Esophagus squamous epithelium (tissue), 4 donors: ENCODE measurements around the gene CA11.

Source experiments
- CTCF ChIP-seq, 6 experiments: fragments of 450-650 bp in 4 of 6; fragments of 200-600 bp in 2 of 6; sonication (generic) in 2 of 6; IDR thresholded peaks; one replicate each; pipeline ENCODE4 v1.5.1; 2016 to 2019; ENCODE audit warnings: antibody characterized with exemption in 6 of 6, mild to moderate bottlenecking in 4 of 6, moderate library complexity in 4 of 6
- POLR2A ChIP-seq, 4 donors: fragments of 450-650 bp; IDR thresholded peaks; one replicate each; pipeline ENCODE4 v1.6.1; 2017; ENCODE audit warnings: antibody characterized with exemption in 4 of 4, mild to moderate bottlenecking in 4 of 4, moderate library complexity in 3 of 4

- TF ChIP-seq CTCF (IDR thresholded peaks at IDR 0.05) (peak in 3 of 6 experiments; percentile 3 to 39 (median 21)), POLR2A (IDR thresholded peaks at IDR 0.05) (peak in 2 of 4 donors; percentile 12 to 74)
Observed at GRCh38 chr19:48636859-48637448, 9.0 kb downstream of the CA11 start, which contains the start of gene DBP.
